NCI-H2081 treated with DMSO at 0.1 percent for 48 hours (cell line): ENCODE measurements around the gene POTEE.
"Not testable (repeated sequence)": the region's sequence is repeated elsewhere in the genome, so short reads cannot be mapped to it uniquely, and the experiment has no call there.

ENCODE experiments used
- DNase-seq: peaks from one replicate; lab custom pipeline; 2025; lab: John Stamatoyannopoulos, UW

The POTEE gene

DNA sequence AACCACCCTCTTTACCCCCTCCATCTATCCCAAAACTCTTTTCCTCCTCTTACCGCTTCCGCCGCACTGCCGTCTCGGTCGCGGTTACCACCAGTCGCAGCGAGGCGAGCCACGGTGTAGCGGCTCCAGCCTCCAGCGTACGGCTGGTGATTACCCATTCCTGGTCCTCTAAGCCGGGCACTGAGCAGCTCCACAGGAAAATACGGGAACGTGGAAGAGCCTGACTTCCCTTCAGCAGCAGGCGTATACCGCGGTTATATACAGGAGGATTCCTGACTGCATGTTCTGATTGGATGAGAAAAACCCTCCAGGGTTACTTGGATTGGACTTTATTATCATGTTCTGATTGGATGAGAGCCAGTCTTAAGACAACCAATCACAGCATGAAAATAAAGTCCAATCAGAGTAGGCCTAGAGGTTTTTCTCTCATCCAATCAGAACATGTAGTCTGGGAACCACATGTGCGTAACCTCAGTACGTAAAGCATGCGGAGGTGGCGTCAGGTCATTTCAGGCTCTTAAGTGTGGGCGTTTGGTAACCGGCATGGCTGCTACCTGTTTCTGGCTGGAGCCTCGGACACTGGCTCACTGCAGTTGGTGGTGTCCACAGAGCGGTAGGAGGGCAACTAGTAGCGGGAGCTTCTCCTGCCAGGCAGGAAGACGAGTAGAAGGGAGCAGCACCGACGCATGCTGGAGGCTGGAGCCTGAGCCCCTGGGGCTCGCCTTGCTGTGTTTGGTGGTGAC is at the start of gene POTEE:
TSS of gene POTEE (plus strand) at position 507 of the 743 bp plus-strand sequence. CDS start 8,867 bp downstream, outside the sequence.
- DNase-seq, result not testable (repeated sequence)

GRCh38 chr2:131165562-131165961 is 43.8 kb upstream of the POTEE start:
- DNase-seq, result not testable (repeated sequence)

DNA sequence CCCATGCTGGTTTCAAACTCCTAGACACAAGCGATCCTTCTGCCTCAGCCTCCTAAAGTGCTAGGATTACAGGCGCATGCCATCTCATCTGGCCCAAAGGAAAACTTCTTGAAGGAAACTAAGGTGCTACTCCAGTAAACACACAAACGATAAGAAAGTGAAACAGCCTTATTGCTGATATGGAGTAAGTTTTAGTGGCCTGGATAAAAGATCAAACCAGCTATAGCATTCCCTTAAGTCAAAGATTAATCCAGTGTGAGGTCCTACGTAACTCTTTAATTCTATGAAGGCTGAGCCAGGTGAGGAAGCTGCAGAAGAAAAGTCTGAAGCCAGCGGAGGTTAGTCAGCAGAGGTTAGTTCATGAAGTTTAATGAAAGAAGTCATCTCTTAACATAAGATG is 40.8 kb upstream of the POTEE start:
- no peak for DNase-seq

DNA sequence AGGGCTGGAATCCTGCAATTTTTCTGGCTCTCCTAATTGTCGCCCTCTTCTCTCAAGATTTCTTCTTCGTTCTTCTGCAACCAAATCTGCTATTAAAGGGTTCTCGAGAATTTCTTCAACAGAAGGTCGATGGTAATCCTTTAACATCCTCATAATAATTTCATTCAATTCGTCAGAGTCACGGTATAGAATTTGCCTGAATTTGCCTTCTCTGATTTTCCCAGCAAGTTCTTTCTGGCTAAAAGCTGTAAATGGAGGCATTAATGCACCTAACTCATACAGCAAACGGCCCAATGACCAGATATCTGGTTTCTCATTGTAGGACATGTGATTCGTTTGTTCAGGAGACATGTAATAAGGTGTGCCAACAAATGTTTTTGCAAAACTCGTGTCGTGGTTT is 31.3 kb upstream of the POTEE start:
- not testable (repeated sequence) for DNase-seq

- DNase-seq, result not testable (repeated sequence)
Measured at GRCh38 chr2:131178721-131179418, 30.5 kb upstream of the POTEE start.

DNA sequence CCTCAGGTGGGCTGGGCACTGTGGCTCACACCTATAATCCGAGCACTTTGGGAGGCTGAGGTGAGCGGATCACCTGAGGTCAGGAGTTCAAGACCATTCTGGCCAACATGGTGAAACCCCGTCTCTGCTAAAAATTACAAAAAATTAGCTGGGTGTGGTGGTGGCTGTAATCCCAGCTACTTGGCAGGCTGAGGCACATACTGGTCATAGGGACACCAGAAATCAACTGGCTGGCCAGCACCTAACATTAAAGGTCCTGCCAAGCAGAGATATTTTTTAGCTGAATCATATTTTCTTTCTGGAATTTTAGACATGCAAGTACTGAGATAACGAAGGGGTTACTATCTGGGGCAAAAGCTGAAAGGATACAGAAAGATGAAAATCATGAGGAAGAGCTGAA is 27.9 kb upstream of the POTEE start:
- DNase-seq, result not testable (repeated sequence)

- not testable (repeated sequence) for DNase-seq
Measured at GRCh38 chr2:131193421-131193820, 15.9 kb upstream of the POTEE start.

DNA sequence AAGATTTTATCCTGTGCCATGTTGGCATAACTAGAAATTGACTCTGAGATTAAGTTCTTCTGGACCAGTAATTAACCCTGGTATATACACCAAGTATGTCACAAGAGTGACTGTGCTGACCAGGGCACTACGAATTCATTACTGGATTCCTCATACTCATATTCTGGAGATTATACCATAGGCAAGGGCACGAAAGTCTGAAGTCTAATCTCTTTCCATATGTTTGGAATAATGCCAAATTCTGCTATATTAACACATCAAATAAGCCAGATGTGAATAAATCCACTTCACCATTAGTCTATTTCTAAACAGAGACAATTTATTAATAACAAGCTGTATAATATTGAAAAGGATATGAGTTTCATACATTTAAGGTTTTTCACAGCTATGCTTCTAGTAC is 13.2 kb upstream of the POTEE start:
- not testable (repeated sequence) for DNase-seq

- DNase-seq, result no peak
Measured at GRCh38 chr2:131201098-131201497, 8.2 kb upstream of the POTEE start.

- DNase-seq, result not testable (repeated sequence)
Measured at GRCh38 chr2:131207839-131208238, 1.5 kb upstream of the POTEE start.

DNA sequence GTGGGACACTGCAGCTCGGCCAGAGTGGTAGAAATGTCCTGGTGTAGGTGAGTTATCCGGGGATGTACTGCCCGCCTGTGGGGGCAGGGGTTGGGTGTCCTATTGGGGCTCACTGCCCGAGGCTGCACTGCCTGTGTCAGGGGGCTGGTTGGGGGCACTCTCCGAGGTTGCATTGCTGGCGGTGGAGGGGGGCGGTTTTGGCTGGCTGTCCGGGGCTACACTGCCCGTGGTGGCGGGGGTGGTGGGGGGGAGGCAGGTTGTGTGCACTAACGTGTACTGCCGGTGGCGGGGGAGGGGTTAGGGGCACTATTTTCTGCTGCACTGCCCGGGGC is 403 bp downstream of the POTEE start:
- not testable (repeated sequence) for DNase-seq

DNA sequence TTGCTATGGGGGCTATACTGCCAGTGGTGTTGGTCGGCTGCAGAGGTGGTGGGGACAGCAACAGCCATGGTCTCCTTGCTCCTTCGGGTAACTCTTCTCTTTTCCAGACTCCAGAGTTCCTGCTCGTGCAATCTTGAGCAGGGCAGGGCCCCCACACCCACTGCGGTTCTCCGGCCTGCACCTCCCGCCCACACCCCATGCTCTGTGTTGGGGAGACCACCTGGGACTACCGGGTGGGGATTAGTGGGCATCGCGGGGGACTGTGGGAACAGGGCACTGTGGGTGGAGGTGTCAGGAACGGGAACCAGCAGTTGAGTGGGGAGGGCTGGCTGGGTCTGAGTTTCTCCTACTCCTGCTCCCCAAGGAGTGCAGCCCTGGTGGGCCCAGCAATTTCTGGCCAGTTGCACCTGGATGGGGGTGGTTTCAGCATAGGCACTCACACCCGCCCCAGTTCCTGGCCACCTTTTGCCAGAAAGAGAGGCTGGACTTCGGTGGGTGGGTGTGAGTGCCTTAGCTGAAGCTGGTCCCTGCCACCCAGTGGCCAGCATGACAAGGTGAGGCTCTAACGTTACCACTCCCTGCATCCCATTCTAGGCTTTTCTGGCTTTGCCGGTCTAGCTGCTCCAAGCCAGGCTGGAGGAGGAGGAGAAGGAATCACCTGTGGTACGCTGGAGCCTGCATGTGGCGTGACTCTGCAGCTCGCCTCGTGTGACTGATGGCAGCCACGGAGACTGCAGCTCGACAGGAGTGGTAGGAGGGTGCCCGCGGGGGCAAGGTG is 1.3 kb downstream of the POTEE start:
- not testable (repeated sequence) for DNase-seq

DNA sequence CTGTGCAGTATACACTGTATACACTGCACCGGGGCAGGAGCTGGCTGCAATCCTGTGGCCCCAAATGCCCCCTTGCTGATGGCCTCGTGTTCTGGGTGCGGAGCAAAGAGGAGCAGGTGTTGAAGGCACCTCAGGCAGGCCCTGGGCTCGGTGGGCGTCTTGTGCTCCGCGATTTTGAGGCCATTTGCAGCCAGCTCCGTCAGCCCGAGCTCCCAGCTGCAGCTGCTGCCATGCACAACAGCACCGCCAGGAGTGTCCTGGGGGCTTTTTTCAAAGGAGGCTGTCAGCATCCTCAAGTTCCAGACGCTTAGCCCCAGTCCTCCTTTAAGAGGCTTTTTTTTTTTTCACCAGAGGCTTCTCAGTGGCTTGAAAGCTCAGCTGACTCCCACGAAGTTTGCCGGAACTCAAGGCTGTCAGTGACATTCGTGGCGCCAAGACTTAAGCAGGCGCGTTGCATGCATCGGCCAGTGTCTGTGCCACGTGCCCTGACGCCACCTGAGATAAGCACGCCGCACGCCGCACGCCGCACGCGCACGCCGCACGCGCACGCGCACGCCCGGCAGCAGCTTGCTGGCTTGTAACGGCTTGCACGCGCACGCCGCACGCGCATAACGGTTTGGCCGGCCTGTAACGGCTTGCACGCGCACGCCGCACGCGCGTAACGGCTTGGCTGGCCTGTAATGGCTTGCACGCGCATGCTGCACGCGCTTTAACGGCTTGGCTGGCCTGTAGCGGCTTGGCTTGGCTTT is 8.1 kb downstream of the POTEE start:
- not testable (repeated sequence) for DNase-seq

DNA sequence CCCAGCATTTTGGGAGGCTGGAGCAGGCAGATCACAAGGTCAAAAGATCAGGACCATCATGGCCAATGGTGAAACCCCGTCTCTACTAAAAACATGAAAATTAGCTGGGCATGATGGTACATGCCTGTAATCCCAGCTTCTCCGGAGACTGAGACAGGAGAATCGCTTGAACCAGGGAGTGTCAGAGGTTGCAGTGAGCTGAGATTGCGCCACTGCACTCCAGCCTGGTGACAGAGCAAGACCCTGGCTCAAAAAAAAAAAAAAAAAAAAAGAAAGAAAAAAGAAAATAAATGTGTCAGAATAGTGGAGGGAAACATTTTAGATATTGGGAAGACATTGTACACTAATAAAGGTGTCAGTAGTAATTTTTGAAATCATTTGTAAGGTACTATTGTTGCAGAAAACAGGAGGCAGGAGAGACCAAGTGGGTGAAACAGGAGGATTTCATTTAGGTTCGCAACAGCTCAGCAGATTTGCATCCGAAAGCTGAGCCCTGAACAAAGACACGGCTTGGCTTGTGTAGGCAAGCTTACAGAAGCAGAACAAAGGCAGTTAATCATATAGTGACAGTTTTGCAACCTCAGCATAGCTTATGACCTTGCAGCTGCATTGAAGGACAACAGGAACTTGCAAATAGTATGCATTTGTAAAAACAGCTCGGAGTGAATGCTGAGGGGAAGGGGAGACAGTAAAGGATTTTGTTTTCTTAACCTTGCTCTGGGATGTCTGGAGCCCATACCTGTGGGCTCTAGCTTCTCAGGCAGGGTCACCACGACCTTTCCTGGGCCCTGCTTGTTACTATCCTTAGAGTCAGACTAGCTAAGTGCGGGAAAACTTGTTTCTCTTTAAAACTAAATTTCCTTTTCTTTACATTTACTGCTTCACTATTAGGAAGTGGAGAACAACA is 26.5 kb downstream of the POTEE start:
- DNase-seq, result not testable (repeated sequence)
